SKM-1 treated with dmso at 0.1 percent for 144 hours (cell line): ENCODE results near the gene ZNF579.
"Not testable (repeated sequence)": the region's sequence is repeated elsewhere in the genome, so short reads cannot be mapped to it uniquely, and the experiment has no call there.

Experiments used
- DNase-seq: peaks from one replicate; lab custom pipeline; 2025; ENCODE audit not compliant: unreplicated experiment; lab: John Stamatoyannopoulos, UW

Gene ZNF579

GRCh38 chr19:55541091-55541490, 39.6 kb downstream of the ZNF579 start:
- DNase-seq, result no peak

GRCh38 chr19:55540619-55541018, 40.0 kb downstream of the ZNF579 start:
- no peak for DNase-seq

- DNase-seq, result no peak
These were observed 41.3 kb downstream of the ZNF579 start for GRCh38 chr19:55539090-55539984.

- DNase-seq, result no peak
These were observed 42.5 kb downstream of the ZNF579 start for GRCh38 chr19:55538132-55538531.

GRCh38 chr19:55537741-55538111, 42.9 kb downstream of the ZNF579 start:
- DNase-seq, result no peak

GRCh38 chr19:55536951-55537740, 43.5 kb downstream of the ZNF579 start, which contains the start of gene SBK2:
Gene SBK2 (minus strand): TSS chr19:55537133. CDS start chr19:55536294, 839 bp downstream.
- DNase-seq, result no peak

GRCh38 chr19:55536366-55536765, 44.3 kb downstream of the ZNF579 start:
- DNase-seq, result no peak

GRCh38 chr19:55535965-55536350, 44.7 kb downstream of the ZNF579 start:
- DNase-seq, result no peak

- DNase-seq, result no peak
These were observed 45.3 kb downstream of the ZNF579 start for GRCh38 chr19:55535173-55535964.

- not testable (repeated sequence) for DNase-seq
These were observed 46.4 kb downstream of the ZNF579 start for GRCh38 chr19:55534280-55534679.

- DNase-seq, result no peak
These were observed 49.7 kb downstream of the ZNF579 start for GRCh38 chr19:55530996-55531395.

- no peak for DNase-seq
These were observed 50.9 kb downstream of the ZNF579 start for GRCh38 chr19:55529636-55530234.

GRCh38 chr19:55528030-55528803, 52.4 kb downstream of the ZNF579 start:
- DNase-seq, result no peak

- no peak for DNase-seq
These were observed 53.2 kb downstream of the ZNF579 start for GRCh38 chr19:55527197-55528029.
